DOHH2 (cell line): ENCODE measurements around the gene IL17RA.

ENCODE experiments used
- EZH2phosphoT487 ChIP-seq: fragments of 200-600 bp; sonication (generic); IDR thresholded peaks from 2 replicates; pipeline ENCODE4 v1.6.1; 2017; ENCODE audit warnings: borderline replicate concordance, mild to moderate bottlenecking, antibody characterized with exemption, low read length, moderate library complexity, mixed read lengths
- TF ChIP-seq, protein P1 (sequence below): fragments of 200-600 bp; sonication (generic); IDR thresholded peaks from one replicate; pipeline ENCODE4 v1.5.1; 2014; ENCODE audit warnings: antibody characterized with exemption, mild to moderate bottlenecking, low read depth, low read length; ENCODE audit not compliant: poor library complexity, severe bottlenecking

DNA sequence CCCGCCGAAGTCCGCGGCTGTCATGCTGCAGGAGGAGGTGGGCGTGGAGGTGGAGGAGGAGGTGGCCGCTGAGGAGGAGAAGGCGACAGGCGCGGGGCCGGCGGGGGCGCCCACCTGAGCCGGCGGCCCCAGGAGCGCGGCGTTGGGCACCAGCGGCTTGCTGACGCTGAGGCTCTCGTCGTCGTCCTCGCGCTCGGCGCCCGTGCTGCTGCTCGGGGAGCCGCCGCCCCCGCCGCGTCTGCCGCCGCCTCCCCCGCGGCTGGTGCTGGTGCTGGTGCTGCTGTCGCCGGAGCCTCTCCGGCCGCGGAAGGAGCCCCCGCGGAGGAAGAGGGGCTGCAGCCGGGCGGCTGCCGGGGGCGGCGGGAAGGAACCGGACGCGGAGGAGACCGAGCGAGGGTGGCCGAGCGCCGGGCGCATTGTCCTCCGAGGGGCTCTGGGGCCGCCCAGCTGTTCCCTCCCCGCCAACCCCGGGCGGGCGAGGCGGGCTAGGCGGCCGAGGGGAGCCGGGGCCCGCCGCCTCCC is 36.0 kb downstream of the IL17RA start:
- TF ChIP-seq, protein P1, sequence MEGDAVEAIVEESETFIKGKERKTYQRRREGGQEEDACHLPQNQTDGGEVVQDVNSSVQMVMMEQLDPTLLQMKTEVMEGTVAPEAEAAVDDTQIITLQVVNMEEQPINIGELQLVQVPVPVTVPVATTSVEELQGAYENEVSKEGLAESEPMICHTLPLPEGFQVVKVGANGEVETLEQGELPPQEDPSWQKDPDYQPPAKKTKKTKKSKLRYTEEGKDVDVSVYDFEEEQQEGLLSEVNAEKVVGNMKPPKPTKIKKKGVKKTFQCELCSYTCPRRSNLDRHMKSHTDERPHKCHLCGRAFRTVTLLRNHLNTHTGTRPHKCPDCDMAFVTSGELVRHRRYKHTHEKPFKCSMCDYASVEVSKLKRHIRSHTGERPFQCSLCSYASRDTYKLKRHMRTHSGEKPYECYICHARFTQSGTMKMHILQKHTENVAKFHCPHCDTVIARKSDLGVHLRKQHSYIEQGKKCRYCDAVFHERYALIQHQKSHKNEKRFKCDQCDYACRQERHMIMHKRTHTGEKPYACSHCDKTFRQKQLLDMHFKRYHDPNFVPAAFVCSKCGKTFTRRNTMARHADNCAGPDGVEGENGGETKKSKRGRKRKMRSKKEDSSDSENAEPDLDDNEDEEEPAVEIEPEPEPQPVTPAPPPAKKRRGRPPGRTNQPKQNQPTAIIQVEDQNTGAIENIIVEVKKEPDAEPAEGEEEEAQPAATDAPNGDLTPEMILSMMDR = no peak
- TF ChIP-seq EZH2phosphoT487 = no peak
